GM19468 (cell line): Measurements from ENCODE around the gene HSPA1L.
"Not testable (repeated sequence)": the region's sequence is repeated elsewhere in the genome, so short reads cannot be mapped to it uniquely, and the experiment has no call there.

Experiments used
- ATAC-seq: cut with Tn5 transposase; IDR thresholded peaks from one replicate; pipeline ENCODE4 v1.9.1; 2021; ENCODE audit warnings: mild to moderate bottlenecking, moderate library complexity, moderate number of reproducible peaks; ENCODE audit not compliant: unreplicated experiment; ENCODE audit errors: extremely low read depth

The HSPA1L gene

DNA sequence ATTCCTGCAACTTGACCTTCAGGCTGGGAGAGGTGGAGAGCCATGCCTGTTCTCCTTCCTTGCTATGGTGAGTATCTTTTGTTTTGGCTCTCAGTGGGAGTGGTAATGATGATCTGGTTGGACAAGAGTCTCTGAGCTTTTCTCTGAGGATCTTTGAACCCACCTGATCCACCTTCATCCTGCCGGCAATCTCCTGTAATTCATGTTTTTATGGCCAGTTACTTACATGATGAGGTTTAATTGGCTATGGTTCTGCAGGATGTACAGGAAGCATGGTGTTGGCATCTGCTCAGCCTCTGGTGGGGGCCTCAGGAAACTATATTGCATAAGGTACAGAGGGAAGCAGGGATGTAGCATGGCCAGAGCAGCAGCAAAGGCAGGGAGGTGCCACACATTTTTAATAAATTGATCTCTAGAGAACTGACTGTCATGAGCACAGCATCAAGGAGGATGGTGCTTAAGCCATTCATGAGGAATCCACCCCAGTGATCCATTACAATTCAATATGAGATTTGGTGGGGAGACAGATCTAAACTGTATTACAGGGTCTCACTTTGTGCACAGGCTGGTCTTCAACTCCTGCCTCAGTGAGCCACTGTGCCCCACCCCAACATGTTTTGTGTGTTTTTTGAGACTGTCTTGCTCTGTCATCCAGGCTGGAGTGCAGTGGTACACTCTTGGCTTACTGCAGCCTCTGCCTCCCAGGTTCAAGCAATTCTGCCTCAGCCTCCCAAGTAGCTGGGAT, 22.5 kb upstream of the HSPA1L start:
- no peak for ATAC-seq

DNA sequence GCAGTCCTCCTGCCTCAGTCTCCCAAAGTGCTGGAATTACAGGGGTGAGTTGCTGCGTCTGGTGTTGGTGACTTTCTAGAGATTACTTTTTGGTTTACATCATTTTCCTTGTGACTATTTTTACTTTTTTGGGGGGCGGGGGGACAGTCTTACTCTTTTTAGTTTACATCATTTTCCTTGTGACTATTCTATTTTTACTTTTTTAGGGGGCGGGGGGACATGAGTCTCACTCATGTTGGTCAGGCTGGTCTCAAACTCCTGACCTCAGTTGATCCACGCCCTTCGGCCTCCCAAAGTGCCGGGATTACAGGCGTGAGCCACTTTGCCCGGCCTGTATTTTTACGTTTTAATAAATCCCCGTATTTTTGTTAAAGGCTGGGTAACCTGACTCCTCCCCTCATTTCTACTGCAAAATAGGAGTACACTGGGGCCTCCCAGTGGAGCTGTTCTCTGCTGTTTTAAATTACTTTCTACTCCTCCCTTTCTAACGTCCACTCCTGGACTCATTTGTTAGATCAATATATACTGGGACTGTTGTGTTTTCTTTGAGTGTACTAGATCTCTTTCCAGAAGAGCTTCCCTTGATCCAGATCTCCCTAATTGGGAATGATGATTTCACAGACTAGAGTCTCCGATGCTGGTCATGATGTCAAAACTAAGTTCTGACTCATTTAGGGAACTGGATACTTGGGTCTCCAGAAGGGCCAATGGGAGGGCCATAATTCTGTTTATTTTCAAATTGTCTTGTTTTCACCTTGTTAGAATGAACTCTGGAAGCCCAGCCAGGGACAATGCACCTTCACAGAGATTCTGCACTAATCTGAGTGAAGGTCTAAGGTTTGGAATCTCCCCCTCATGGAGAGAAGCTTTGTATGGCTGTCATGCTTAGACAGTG, 21.6 kb upstream of the HSPA1L start:
- no peak for ATAC-seq

DNA sequence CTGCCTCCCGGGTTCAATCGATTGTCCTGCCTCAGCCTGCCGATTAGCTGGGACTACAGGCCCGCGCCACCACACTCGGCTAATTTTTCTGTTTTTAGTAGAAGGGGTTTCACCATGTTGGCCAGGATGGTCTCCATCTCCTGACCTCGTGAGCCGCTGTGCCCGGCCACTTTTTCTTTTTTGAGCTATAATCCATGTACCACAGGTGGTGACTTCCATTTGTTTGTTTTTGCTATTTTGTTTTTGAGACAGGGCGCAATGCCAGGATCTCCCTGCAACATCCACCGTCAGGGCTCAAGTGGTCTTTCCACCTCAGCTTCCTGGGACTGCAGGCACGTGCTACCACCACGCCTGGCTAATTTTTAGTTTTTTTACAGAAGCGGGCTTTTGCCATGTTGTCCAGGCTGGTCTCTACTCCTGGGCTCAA, 21.0 kb upstream of the HSPA1L start:
- ATAC-seq, result no peak

DNA sequence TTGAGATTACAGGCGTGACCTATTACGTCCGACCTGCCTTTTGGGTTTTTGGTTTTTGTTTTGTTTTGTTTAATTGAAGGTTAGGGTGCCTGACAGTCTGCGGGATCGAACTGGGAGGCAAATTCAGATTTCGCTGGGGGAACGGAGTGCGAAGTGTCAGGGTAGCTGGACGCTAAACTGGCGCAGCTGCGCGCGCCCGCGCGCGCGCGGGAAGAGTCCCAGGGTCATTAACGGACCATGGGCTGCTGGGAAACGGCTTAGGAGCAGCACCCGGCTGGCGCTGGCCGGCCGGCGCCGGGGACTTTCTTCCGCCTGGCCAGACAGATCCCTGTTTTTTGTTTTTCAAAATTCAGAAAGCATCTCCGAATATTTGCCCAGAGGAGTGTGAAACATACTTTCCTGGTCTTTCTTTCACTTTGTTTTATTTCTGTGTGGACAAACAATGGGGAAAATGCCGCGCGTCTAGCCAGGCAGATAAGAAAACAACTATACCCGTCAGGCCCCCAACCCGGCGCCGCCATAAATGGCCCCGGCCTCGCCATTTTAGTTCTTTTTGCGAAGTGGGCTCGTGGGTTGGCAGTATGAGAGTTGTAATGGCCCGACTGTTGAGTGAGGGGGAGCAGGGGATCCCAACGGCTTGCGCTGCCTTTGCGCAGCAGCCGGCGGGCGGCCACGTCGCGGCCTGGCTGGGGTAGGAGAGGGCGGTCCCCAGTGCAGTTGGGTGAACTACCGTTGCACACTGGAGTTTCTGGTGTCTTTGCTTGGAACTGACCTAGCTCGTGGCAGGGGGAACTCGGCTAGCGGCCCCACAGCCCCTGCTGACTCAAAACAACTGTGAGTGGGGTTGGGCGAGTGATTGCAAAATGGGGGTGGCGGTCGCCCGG, 19.5 kb upstream of the HSPA1L start:
- ATAC-seq, result no peak

DNA sequence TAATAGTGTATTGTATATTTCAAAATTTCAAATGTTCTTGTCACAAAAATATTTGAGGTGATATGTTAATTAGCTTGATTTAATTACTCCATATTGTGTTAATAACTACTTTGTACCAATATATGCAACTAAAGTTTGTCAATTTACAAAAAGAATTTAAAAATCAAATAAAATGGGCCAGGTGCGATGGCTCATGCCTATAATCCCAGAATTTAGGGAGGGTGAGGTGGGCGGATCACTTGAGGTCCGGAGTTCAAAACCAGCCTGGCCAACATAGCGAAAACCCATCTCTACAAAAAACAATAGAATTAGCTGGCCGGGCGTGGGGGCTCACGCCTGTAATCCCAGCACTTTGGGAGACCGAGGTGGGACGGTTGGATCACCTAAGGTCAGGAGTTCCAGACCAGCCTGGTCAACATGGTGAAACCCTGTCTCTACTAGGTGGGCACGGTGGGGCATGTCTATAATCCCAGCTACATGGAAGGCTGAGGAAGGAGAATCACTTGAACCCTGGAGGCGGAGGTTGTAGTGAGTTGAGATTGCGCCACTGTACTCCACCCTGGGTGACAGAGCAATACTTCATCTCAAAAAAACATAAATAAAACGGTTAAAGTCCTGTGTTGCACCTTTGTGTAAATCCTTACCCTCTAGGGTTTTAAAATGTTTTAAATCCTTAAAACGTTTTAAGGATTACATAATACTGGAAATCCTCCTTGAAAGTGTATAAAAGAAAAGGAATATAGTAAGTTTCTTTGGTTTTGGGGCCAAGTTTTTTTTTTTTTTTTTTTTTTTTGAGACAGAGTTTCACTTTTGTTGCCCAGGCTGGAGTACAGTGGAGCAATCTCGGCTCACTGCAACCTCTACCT, 16.5 kb upstream of the HSPA1L start:
- ATAC-seq, result no peak

DNA sequence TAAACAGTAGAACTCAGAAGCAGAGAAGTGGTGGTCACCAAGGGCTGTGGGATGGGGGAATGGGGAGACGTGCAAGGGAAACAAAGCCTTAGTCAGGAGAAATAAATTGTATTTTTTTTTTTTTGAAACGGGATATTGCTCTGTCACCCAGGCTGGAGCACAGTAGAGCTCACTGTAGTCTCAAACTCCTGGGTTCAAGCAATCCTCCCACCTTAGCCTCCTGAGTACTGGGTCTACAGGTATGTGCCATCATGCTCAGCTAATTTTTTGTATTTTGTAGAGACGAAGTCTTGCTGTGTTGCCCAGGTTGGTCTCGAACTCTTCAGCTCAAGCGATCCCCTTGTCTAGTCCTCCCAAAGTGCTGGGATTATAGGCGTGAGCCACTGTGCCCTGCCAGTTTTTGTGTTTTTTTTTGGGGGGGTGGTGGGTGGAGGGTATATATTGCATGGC, 15.8 kb upstream of the HSPA1L start:
- no peak for ATAC-seq

DNA sequence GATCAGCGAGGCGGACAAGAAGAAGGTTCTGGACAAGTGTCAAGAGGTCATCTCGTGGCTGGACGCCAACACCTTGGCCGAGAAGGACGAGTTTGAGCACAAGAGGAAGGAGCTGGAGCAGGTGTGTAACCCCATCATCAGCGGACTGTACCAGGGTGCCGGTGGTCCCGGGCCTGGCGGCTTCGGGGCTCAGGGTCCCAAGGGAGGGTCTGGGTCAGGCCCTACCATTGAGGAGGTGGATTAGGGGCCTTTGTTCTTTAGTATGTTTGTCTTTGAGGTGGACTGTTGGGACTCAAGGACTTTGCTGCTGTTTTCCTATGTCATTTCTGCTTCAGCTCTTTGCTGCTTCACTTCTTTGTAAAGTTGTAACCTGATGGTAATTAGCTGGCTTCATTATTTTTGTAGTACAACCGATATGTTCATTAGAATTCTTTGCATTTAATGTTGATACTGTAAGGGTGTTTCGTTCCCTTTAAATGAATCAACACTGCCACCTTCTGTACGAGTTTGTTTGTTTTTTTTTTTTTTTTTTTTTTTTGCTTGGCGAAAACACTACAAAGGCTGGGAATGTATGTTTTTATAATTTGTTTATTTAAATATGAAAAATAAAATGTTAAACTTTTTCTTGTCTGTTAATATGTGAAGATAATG, 14.7 kb upstream of the HSPA1L start:
- ATAC-seq, result no peak

DNA sequence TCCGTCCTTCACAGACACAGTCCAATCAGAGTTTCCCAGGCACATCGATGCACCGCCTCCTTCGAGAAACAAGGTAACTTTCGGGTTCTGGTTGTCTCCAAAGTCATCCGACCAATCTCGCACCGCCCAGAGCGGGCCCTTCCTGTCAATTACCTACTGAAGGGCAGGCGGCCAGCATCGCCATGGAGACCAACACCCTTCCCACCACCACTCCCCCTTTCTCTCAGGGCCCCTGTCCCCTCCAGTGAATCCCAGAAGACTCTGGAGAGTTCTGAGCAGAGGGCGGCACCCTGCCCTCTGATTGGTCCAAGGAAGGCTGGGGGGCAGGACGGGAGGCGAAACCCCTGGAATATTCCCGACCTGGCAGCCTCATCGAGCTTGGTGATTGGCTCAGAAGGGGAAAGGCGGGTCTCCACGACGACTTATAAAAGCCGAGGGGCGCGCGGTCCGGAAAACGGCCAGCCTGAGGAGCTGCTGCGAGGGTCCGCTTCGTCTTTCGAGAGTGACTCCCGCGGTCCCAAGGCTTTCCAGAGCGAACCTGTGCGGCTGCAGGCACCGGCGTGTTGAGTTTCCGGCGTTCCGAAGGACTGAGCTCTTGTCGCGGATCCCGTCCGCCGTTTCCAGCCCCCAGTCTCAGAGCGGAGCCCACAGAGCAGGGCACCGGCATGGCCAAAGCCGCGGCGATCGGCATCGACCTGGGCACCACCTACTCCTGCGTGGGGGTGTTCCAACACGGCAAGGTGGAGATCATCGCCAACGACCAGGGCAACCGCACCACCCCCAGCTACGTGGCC, 12.4 kb upstream of the HSPA1L start, which contains the start of gene HSPA1B:
TSS of gene HSPA1B (plus strand) at position 453 of the 794 bp plus-strand sequence. CDS start at position 666, 213 bp downstream.
- ATAC-seq, result peak; percentile 41

DNA sequence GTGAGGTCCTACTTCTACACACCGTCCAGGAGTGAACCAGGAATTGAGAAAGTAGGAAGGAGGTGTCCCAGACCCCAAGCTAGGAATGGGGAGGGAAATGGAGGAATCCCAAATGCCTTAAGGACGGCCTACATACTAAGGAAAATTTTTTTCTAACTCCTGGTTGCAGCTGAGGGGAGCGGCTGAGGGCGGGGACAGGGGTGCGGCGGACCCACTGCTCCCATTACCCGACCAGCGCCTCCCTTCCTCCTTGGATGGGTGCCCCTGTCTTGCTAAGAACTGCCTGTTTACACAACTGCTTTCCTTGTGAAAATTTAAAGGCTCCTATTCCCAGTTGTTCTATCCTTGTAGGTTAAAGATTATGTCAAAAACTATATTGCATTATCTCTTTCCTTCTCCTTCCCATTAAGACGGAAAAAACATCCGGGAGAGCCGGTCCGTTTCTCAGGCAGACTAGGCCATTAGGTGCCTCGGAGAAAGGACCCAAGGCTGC, 11.8 kb upstream of the HSPA1L start:
- ATAC-seq, result no peak

DNA sequence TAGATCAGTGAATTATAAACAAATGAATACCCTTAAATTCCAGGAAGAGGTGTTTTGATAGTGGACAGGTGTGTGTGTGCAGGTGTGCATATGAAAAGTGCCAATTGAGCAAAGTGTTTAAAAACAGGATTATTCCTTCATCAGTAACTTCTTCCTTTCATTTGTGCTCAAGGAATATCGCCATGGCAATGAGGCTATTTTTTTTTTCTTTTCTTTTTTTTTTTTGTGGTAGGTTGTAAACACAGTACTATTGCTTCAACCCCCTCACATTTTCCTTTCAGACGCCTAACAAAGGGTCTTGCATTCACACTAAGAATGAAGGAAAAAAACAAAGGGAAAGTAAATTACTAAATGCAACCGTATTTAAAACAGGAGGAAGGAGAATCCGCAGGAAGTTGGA, 10.5 kb upstream of the HSPA1L start:
- ATAC-seq, result no peak

DNA sequence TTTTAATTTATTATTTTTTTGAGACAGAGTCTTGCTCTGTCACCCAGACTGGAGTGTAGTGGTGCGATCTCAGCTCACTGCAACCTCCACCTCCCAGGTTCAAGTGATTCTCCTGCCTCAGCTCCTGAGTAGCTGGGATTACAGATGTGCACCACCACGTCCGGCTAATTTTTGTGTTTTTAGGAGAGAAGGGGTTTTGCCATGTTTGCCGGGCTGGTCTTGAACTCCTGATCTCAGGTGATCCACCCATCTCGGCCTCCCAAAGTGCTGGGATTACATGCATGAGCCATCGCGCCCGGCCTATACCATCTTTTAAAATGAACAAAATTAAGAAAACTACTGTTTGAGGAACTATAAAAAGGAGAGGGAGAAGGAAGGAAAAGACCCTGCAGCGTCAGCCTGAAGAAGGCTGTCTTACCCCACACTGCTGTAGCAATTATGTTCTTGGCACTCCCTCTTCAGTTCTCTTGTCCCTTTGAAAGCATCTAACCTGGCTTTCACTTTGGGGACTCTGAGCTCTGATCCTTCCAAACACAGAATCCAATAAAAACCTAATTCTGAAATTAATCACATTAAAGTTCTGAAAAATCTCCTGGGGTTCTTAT, 8.6 kb upstream of the HSPA1L start:
- ATAC-seq, result not testable (repeated sequence)

DNA sequence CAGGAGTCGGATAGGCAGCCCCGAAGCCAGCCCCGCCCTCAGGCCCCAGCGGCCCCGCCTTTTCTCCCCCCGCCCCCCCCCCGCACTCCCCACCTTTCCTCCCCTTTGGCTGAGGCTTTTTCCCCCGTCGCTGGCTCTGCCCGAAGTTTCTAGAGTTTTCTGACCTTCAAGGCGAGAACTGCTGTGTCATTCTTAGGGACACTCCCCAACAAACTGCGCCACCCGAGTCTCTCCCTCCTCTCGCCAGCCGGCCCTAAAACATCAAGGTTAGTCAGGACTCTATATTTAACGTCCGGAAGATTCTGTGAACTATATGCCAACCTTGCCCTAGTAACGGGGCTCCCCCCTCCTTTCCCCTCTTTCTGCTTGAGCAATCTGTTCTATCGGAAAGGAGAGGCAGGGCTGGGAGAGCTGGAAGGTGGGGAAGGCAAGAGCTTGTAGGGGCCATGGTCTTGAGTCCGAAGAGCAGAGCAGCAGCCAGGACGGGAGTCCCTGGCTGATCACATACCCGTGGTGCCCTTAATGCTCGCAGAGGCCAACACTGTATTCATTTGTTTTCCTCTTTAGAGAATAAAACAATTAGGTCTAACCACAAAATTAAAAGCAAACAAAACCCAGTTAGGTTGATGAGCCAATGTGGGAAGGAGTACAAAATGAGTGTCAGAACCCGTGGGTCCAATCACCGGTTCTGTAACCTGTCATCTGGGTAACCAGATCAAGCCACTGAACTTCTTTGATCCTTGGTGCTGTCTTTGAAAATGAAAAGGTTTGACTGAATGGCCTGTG, 7.1 kb upstream of the HSPA1L start:
- no peak for ATAC-seq

DNA sequence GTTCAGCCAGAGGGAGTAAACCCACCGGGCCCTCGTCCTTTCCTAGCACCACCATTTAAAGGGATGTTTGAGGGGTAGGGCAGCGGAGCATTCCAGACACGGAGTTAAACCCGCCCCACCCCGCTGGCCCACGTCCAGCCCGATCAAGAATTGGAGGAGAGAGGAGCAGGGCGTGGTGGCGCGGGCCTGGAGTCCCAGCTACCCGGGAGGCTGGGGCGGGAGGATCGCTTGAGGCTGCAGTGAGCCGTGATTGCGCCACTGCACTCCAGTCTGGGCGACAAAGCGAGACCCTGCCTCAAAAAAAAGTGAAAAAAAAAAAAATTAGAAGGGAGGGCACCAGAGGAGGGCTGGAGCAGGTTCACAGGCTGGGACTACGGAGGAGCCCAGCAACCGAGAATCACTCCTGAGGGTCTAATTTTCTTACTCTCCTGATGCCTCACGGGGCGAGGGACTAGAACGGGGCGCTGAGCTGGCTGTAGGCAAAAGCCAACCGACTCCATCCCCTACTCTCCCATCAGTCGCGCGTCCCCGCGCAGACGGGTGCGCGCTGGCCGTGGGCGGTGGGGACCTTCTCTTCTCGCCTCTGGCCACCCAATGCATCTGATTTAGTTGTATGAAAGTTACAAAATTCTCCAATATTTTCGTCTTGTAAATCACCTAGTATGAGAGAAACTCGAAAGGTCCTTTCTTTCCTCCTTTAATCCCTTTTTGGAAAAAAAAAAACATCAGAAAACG, 6.4 kb upstream of the HSPA1L start:
- ATAC-seq, result no peak

DNA sequence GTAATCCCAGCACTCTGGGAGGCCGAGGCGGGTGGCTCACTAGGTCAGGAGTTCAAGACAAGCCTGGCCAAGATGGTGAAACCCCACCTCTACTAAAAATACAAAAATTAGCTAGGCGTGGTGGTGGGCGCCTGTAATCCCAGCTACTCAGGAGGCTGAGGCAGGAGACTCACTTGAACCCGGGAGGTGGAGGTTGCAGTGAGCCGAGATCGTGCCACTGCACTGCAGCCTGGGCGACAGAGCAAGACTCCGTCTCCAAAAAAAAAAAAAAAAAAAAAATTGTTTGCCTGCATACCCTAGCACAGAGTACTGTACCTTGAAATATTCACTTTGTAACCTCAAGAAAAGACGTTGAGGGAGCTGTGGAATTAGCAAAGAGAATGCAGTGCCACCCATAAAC, 5.3 kb upstream of the HSPA1L start:
- not testable (repeated sequence) for ATAC-seq

DNA sequence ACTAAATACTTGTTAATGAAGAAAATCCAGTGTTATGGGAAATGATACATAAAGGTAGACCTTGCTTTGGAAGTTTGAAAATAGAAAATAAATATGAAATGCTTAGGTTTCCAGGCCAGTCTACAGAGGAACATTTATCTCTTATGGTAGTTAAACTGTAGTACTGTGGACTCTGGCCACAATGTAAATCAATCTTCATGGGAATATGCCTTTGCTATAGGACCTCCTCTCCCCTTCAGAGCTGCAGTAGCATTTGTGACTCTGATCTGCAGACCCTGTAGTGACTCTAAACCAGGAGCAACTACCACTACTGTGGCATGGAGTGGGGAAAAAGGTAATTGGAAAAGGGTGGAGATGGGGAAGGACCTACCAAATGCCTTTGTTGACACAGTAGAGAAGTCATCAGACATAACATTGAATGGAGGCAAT, 4.8 kb upstream of the HSPA1L start:
- no peak for ATAC-seq

DNA sequence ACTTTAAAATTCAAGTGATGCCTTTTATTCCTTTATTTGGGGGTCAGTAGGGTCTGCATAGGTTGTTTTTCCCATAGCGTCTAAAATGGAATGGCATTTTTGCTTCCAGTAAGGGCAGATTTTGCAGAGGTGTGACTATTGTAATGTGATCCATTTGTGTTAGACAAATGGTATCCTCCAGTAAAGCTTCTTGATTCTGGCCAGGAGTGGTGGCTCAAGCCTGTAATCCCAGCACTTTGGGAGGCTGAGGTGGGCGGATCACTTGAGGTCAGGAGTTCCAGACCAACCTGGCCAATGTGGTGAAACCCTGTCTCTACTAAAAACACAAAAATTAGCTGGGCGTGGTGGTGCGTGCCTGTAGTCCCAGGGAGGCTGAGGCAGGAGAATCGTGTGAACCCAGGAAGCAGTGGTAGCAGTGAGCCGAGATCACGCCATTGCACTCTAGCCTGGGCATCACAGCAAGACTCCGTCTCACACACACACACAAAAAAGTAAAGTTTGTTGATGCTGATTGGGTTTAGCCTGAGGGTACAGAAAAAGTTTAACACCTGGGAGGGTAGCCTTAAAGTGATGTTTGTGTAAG, 2.9 kb upstream of the HSPA1L start:
- not testable (repeated sequence) for ATAC-seq
